Stimulated activated naive CD4-positive, alpha-beta T cell (primary cell): ENCODE data around the gene DENND2A.
"Not testable (repeated sequence)": the region's sequence is repeated elsewhere in the genome, so short reads cannot be mapped to it uniquely, and the experiment has no call there.

Experiments
- DNase-seq, 6 experiments: peaks; one replicate each; lab custom pipeline; 2025; lab: John Stamatoyannopoulos, UW

The DENND2A gene

GRCh38 chr7:140673063-140673773, 32.6 kb upstream of the DENND2A start:
- DNase-seq = peak; percentile 47 to 86 (median 70)

DNA sequence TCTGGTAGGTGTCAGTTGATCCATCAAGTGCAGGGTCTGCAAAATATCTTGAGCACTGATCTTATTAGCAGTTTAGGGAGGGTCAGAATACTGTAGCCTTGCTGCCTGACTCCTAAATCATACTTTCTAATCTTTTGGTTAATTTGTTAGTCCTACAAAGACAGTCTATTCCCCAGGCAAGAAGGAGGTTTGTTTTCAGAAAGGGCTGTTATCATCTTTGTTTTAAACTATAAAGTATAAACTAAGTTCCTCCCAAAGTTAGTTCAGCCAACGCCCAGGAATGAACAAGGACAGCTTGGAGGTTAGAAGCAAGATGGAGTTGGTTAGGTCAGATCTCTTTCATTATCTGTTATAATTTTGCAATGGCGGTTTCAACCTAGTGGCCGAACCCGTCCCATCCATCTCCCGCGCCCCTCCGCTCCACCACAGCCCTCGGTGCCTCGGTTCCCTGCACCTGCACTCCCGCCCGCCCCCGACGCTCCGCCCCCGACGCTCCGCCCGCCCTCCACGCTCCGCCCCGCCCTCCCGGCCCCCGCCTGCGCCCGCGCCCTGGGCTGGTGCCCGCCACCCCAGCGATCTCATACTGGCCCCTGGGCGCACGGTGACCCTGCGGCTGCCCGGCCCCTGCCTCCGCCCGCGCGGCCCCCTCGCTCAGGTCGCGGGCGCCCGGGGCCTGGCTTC, 31.9 kb upstream of the DENND2A start, which contains the start of gene ADCK2:
Gene ADCK2, plus strand, starts transcription at position 564 of the 681 bp plus-strand sequence. CDS start 386 bp downstream, outside the sequence.
- DNase-seq = peak in 5 of 6 experiments; percentile 38 to 83 (median 57)

DNA sequence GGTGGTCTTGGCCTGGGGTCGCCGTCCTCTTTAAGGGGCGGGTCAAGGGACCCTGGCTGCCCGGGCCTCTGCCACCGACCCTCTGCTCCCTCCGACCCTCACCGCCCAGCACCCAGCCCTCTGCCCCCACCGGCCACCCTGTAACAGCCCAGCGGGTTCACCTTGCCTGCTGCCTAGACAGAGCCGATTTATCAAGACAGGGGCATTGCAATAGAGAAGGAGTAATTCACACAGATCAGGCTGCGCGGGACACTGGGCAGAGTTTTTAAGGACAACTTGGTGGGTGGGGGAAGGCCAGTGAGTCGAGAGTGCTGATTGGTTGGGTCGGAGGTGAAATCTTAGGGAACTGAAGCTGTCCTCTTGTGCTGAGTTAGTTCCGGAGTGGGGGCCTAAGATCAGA, 31.4 kb upstream of the DENND2A start:
- DNase-seq = no peak

DNA sequence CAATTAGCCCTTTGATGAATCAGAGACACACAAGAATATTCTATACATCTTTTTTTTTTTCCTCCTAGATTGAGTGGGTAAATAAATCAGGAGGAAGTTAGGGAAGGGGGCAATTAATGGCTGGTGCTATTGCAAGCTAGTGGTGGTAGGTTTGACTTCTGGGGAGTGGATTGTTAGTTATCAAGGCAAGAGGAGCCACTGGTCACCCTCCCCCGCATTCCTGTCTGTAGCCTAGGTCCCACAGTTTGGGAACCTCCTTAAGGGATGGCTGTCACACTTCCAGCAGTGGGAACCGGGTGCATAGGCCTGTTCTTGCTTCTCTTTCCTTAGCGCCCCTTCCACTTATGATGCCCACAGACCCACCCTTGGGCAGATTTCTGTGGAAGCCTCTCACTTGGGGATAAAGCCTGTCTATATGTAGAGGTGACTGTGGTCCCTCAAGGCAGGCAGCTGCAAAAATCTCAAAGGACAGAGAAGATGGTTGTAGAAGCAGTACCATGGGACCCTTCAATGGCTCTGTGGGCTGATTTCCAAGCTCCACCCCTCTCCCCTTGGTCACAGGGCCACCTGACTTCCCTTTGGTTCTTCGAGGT, 29.8 kb upstream of the DENND2A start:
- DNase-seq = no peak

- DNase-seq = not testable (repeated sequence)
Measured at GRCh38 chr7:140669862-140670261, 29.2 kb upstream of the DENND2A start.

- DNase-seq = no peak
Measured at GRCh38 chr7:140669352-140669751, 28.7 kb upstream of the DENND2A start.

GRCh38 chr7:140668641-140669040, 28.0 kb upstream of the DENND2A start:
- DNase-seq = no peak

- no peak for DNase-seq
Measured at GRCh38 chr7:140667476-140667875, 26.9 kb upstream of the DENND2A start.

GRCh38 chr7:140662938-140663337, 22.3 kb upstream of the DENND2A start:
- not testable (repeated sequence) for DNase-seq

GRCh38 chr7:140661124-140661523, 20.5 kb upstream of the DENND2A start:
- no peak for DNase-seq

DNA sequence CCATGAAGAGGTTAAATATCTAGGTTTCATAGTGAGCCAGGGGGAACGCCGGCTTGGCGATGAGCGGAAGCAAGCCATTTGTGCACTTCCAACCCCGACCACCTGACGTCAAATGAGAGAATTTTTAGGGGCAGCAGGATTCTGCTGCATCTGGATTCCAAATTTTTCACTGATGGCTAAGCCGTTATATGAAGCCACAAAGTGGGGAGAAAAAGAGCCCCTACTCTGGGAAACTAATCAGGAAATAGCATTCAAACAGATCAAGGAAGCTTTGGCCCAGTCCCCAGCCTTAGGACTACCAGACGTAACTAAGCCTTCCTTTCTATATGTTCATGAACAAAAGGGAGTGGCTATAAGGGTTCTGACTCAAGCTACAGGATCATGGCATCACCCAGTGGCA, 19.2 kb upstream of the DENND2A start:
- no peak for DNase-seq

- no peak for DNase-seq
Measured at GRCh38 chr7:140657891-140658290, 17.3 kb upstream of the DENND2A start.

- peak in 4 of 6 experiments; percentile 5 to 48 (median 14) for DNase-seq
Measured at GRCh38 chr7:140656548-140657515, 16.2 kb upstream of the DENND2A start.

DNA sequence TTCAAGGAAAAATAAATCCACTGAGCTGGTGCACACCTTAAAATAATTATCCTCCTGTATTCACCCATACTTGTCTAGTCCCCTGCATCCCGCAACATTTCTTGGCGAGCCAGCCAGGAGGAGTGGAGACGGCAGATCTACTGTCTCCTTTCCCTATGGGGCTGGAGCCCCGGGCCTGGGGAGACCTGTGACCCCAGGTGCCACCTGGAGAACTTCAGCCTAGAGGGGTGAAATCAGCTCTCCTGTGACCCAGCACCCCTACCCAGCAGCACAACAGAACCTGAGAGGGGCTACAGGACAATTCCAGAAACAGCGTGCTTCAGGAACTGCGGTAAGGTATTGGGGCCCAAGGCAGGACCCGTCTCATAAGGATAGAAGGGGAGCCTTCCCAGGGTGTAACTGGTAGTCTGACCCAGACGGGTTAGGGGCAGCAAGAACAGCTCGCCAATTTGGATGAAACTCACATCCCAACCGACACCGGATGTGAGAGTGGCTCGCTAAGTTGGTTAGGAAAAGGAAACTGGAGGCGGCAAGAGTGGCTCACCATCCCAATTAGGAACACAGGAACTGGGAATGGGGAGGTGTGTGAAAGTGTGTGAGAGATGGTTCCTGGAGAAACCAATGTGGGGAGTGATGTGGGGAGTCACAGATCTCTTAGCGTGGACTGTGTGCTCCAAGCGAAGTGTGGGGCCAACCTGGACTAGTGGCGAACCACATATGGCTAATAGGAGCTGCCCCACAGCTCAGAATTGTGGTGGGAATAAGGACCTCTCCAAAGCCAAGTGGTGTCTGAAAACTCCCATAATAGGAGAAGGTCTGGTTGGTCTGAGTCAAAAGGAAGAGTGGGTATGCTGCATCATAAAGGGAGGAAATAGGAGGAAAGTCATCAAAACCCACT, 15.1 kb upstream of the DENND2A start:
- DNase-seq = no peak

- DNase-seq = no peak
Measured at GRCh38 chr7:140654661-140655060, 14.0 kb upstream of the DENND2A start.

GRCh38 chr7:140654109-140654387, 13.4 kb upstream of the DENND2A start:
- DNase-seq = no peak

- peak in 4 of 6 experiments; percentile 3 to 56 (median 10) for DNase-seq
Measured at GRCh38 chr7:140653319-140654108, 12.9 kb upstream of the DENND2A start.

DNA sequence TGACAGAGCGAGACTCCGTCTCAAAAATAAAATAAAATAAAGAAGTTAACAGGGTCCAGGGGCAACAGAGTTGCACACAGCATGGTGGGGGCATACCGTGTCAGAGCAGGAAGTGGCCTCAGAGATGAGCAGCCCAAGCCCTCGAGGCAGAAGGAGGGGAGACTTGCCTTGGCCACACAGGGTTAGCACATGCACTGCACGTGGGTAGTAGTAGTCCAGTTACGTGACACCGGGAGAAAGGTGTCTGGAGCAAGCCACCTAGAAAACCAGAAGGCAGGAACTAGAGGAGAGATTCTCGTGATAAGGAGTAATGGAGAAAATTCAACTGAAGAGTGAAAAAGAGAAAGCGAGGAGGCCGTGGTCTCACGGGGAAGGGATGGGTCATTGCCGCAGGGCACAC, 9.8 kb upstream of the DENND2A start:
- DNase-seq = no peak

DNA sequence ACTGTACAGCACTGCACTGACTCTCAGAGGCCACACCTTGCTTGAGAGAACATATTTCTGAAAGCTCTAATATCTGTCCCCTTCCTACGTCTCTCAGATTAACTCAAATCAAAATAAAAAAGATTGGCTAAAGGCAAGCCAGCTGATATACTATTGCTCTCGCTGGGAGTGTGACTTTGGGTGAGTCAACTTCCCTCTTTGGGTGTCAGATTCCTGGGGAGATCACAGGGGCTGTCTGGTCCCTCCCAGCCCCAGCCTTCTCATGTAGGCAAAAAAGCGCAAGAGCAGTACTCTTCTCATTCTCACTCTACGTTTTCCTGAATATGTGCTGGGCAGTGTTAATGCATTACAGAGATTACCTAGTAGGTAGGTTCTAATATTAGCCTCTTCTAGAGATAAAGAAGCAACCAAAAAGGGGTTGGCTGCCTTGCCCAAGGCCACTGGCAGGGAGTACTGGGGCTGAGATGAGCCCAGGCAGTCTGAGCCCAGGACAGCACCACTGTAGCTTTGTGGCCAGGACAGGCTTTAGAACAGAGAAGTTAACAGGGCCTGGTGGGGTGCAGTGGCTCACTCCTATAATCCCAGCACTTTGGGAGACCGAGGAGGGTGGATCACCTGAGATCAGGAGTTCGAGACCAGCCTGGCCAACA, 9.1 kb upstream of the DENND2A start:
- DNase-seq = no peak
